SKM-1 treated with dmso at 0.1 percent for 144 hours (cell line): Measurements from ENCODE around the gene TRIM72.
"Not testable (repeated sequence)": the region's sequence is repeated elsewhere in the genome, so short reads cannot be mapped to it uniquely, and the experiment has no call there.

ENCODE experiments used
- DNase-seq: peaks from one replicate; lab custom pipeline; 2025; ENCODE audit not compliant: unreplicated experiment; lab: John Stamatoyannopoulos, UW

Gene TRIM72

GRCh38 chr16:31213877-31214707 lies at the start of gene TRIM72:
TSS of gene TRIM72 (plus strand) at chr16:31214119. CDS start at chr16:31214739, 620 bp downstream.
- DNase-seq = no peak

- DNase-seq = no peak
Observed at GRCh38 chr16:31167315-31167714, 46.6 kb upstream of the TRIM72 start.

GRCh38 chr16:31168848-31169247 lies 45.1 kb upstream of the TRIM72 start:
- no peak for DNase-seq

- DNase-seq = not testable (repeated sequence)
Observed at GRCh38 chr16:31170048-31170447, 43.9 kb upstream of the TRIM72 start.

GRCh38 chr16:31177136-31177535 lies 36.8 kb upstream of the TRIM72 start:
- no peak for DNase-seq

GRCh38 chr16:31179219-31179746 lies 34.6 kb upstream of the TRIM72 start:
- no peak for DNase-seq

- DNase-seq = peak; percentile 90
Observed at GRCh38 chr16:31179747-31180459, 34.0 kb upstream of the TRIM72 start, which contains the start of gene FUS. TSS of gene FUS (plus strand) at chr16:31180139. CDS start at chr16:31180215, 76 bp downstream.

GRCh38 chr16:31181102-31181830 lies 32.7 kb upstream of the TRIM72 start:
- DNase-seq = no peak

- DNase-seq = no peak
Observed at GRCh38 chr16:31182391-31182790, 31.5 kb upstream of the TRIM72 start.

- no peak for DNase-seq
Observed at GRCh38 chr16:31183432-31184428, 30.2 kb upstream of the TRIM72 start.

- no peak for DNase-seq
Observed at GRCh38 chr16:31184888-31185287, 29.0 kb upstream of the TRIM72 start.

- DNase-seq = no peak
Observed at GRCh38 chr16:31185339-31185738, 28.6 kb upstream of the TRIM72 start.

- DNase-seq = peak; percentile 35
Observed at GRCh38 chr16:31186176-31186575, 27.7 kb upstream of the TRIM72 start.

- no peak for DNase-seq
Observed at GRCh38 chr16:31186930-31187807, 26.8 kb upstream of the TRIM72 start.

- no peak for DNase-seq
Observed at GRCh38 chr16:31187808-31188189, 26.1 kb upstream of the TRIM72 start.

GRCh38 chr16:31188450-31189411 lies 25.2 kb upstream of the TRIM72 start:
- DNase-seq = no peak

- DNase-seq = no peak
Observed at GRCh38 chr16:31189412-31189778, 24.5 kb upstream of the TRIM72 start.

- DNase-seq = no peak
Observed at GRCh38 chr16:31190061-31190460, 23.9 kb upstream of the TRIM72 start.
